ENCODE measurements around the gene RNU7-1.
A peak's percentile ranks its signal among the peaks of the same experiment; 100 is the strongest.

Gene RNU7-1

GRCh38 chr12:6977653-6978052 lies 34.0 kb downstream of the RNU7-1 start:
- peak overlapping the region; percentile 47; the same call in 1 of the 2 replicates for H3K27ac ChIP-seq
- TF ChIP-seq, protein P1, sequence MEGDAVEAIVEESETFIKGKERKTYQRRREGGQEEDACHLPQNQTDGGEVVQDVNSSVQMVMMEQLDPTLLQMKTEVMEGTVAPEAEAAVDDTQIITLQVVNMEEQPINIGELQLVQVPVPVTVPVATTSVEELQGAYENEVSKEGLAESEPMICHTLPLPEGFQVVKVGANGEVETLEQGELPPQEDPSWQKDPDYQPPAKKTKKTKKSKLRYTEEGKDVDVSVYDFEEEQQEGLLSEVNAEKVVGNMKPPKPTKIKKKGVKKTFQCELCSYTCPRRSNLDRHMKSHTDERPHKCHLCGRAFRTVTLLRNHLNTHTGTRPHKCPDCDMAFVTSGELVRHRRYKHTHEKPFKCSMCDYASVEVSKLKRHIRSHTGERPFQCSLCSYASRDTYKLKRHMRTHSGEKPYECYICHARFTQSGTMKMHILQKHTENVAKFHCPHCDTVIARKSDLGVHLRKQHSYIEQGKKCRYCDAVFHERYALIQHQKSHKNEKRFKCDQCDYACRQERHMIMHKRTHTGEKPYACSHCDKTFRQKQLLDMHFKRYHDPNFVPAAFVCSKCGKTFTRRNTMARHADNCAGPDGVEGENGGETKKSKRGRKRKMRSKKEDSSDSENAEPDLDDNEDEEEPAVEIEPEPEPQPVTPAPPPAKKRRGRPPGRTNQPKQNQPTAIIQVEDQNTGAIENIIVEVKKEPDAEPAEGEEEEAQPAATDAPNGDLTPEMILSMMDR (conservative IDR thresholded peaks at IDR 0.05) = no peak

GRCh38 chr12:6978188-6978587 lies 34.6 kb downstream of the RNU7-1 start:
- TF ChIP-seq, protein P1 (conservative IDR thresholded peaks at IDR 0.05) = no peak
- peak overlapping the region; percentile 47 for H3K27ac ChIP-seq

GRCh38 chr12:6978611-6979011 lies 35.0 kb downstream of the RNU7-1 start:
- H3K27ac ChIP-seq = peak overlapping the region; percentile 47
- TF ChIP-seq, protein P1 (conservative IDR thresholded peaks at IDR 0.05) = no peak

- H3K27ac ChIP-seq = peak overlapping the region; percentile 47
Measured at GRCh38 chr12:6979021-6979420, 35.4 kb downstream of the RNU7-1 start.

GRCh38 chr12:6979453-6979852 lies 35.8 kb downstream of the RNU7-1 start:
- TF ChIP-seq, protein P1 (conservative IDR thresholded peaks at IDR 0.05) = no peak
- H3K27ac ChIP-seq = peak overlapping the region; percentile 47; the same call in 1 of the 2 replicates

More at GRCh38 chr12:6979021-6979420, 35.4 kb downstream of the RNU7-1 start:
- TF ChIP-seq, protein P1 (conservative IDR thresholded peaks at IDR 0.05) = no peak

GRCh38 chr12:6980075-6980474 lies 36.5 kb downstream of the RNU7-1 start:
- H3K27ac ChIP-seq = 0 out of 2 replicates have a peak overlapping the region, but pooled peaks have one; percentile 47
- TF ChIP-seq, protein P1 (conservative IDR thresholded peaks at IDR 0.05) = no peak

DNA sequence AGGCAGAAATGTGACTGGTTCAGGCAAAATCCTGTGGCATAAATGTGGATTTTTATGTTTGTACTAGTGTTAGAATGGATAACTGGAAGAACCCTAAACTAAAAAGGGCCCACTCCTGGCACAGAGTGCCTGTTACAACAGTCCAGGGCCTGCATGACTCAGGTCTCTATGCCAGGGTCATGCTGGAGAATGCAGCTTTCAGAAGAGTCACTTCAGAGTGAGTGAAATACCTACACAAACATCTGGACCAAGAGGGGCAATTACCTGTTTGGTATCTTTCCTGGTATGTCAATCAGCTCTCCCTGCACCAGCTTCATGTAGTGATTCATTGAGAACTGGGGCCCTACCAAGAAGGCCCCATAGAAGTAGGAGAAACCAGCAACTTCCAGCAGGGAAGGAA lies 37.1 kb downstream of the RNU7-1 start:
- H3K27ac ChIP-seq = no peak overlapping the region
- TF ChIP-seq, protein P1 (conservative IDR thresholded peaks at IDR 0.05) = no peak
